Esophagus mucosa (tissue), 1 donor: ENCODE data around the gene IP6K2. TPM values are rescaled to one million over a fixed set of nuclear protein-coding genes. Genes with fewer than 3 reads are reported as not detected.

ENCODE experiments used
- total RNA-seq: library from RNA; stranded (reverse); gene quantifications from one replicate; pipeline ENCODE4 v1.2.4, GENCODE V29; 2023
- donor health status: DM: yes; HTN: yes; CAD: no.

The IP6K2 gene
- total RNA-seq, 1 donor from 2014 or later = 53.1 TPM

Other genes starting within 250 kb of the IP6K2 start
- 210 TPM for gene SHISA5, start 213.0 kb downstream of the IP6K2 start, total RNA-seq
- gene PFKFB4, start 160.4 kb downstream of the IP6K2 start, total RNA-seq = 8.3 TPM
- gene UCN2, start 153.4 kb downstream of the IP6K2 start, total RNA-seq = 2.2 TPM
- 86.4 TPM for gene COL7A1, start 121.9 kb downstream of the IP6K2 start, total RNA-seq
- gene UQCRC1, start 107.6 kb downstream of the IP6K2 start, total RNA-seq = 258 TPM
- not detected for gene TMEM89, start 95.5 kb downstream of the IP6K2 start, total RNA-seq
- 7.9 TPM for gene SLC26A6, start 81.8 kb downstream of the IP6K2 start, total RNA-seq
- 0.88 TPM for gene CELSR3, start 54.3 kb downstream of the IP6K2 start, total RNA-seq
- 12.6 TPM for gene NCKIPSD, start 31.3 kb downstream of the IP6K2 start, total RNA-seq
- gene PRKAR2A, start 130.7 kb upstream of the IP6K2 start, total RNA-seq = 46.3 TPM
- gene SLC25A20, start 181.7 kb upstream of the IP6K2 start, total RNA-seq = 4.7 TPM
- gene ARIH2, start 201.6 kb upstream of the IP6K2 start, total RNA-seq = 48.6 TPM